Measurements from ENCODE around the gene DHX40.

GRCh38 chr17:59565171-59565958, at the start of gene DHX40:
- TF ChIP-seq POLR2AphosphoS5 (IDR thresholded peaks at IDR 0.05; ENCODE audit: low read depth, low read length) (0 out of 2 replicates have a peak, but pooled peaks have one; percentile 57), POLR2A (IDR thresholded peaks at IDR 0.05; ENCODE audit: low read depth, low read length) (peak; percentile 67; the same call in 1 of the 2 replicates)

Data from GM12892 (cell line).